ENCODE results near the gene SMIM12.

- TF ChIP-seq ARNTL (CRISPR knock-in tag; IDR thresholded peaks at IDR 0.05; ENCODE audit: borderline replicate concordance, low read depth) (no peak), ZFP3 (CRISPR knock-in tag; IDR thresholded peaks at IDR 0.05) (no peak), SNAI2 (CRISPR knock-in tag; IDR thresholded peaks at IDR 0.05) (no peak), TCF4 (CRISPR knock-in tag; IDR thresholded peaks at IDR 0.05; ENCODE audit: borderline replicate concordance) (no peak), ZNF70 (CRISPR knock-in tag; IDR thresholded peaks at IDR 0.05) (no peak), BACH2 (CRISPR knock-in tag; IDR thresholded peaks at IDR 0.05; ENCODE audit: borderline replicate concordance) (no peak)
Measured at GRCh38 chr1:34816332-34816731, 43.2 kb downstream of the SMIM12 start.
